HepG2 (cell line): ENCODE measurements around the gene PRCD. TPM values are rescaled to one million over a fixed set of nuclear protein-coding genes. Genes with fewer than 3 reads are reported as not detected.

Experiments used
- GATAD1 ChIP-seq: IDR thresholded peaks from 2 replicates; pipeline ENCODE4 v1.6.1; 2016; ENCODE audit warnings: missing genetic modification reagents, missing compliant biosample characterization
- JUNB ChIP-seq: sonication (generic); formaldehyde crosslinking; IDR thresholded peaks from 2 replicates; pipeline ENCODE4 v1.8.0; 2022; ENCODE audit warnings: missing genetic modification reagents, mild to moderate bottlenecking, borderline replicate concordance
- KLF6 ChIP-seq: IDR thresholded peaks from 2 replicates; pipeline ENCODE4 v1.8.0; 2016; ENCODE audit warnings: missing biosample characterization, missing genetic modification reagents
- RAD21 ChIP-seq: fragments of 450-650 bp; formaldehyde crosslinking; IDR thresholded peaks from 2 replicates; pipeline ENCODE4 v1.5.0; 2020; ENCODE audit warnings: mild to moderate bottlenecking
- SIX4 ChIP-seq: sonication (generic); formaldehyde crosslinking; IDR thresholded peaks from 2 replicates; pipeline ENCODE4 v1.4.0; 2020; ENCODE audit warnings: missing genetic modification reagents
- SKIL ChIP-seq: sonication (generic); formaldehyde crosslinking; IDR thresholded peaks from 2 replicates; pipeline ENCODE4 v1.8.0; 2022; ENCODE audit warnings: missing genetic modification reagents, mild to moderate bottlenecking, moderate library complexity, borderline replicate concordance
- TBX3 ChIP-seq: fragments of 450-650 bp; IDR thresholded peaks from 2 replicates; pipeline ENCODE4 v1.6.1; 2017; ENCODE audit warnings: antibody characterized with exemption, mild to moderate bottlenecking, inconsistent platforms, borderline replicate concordance
- TOPORS ChIP-seq: sonication (generic); formaldehyde crosslinking; IDR thresholded peaks from 2 replicates; pipeline ENCODE4 v1.8.0; 2023; ENCODE audit warnings: mild to moderate bottlenecking, missing genetic modification reagents
- ZBTB39 ChIP-seq: sonication (generic); formaldehyde crosslinking; IDR thresholded peaks from 2 replicates; pipeline ENCODE4 v1.5.0; 2020; ENCODE audit warnings: missing genetic modification reagents
- ZEB1 ChIP-seq: IDR thresholded peaks from 2 replicates; pipeline ENCODE4 v1.6.1; 2012; ENCODE audit warnings: mild to moderate bottlenecking, low read depth, inconsistent platforms; ENCODE audit not compliant: insufficient replicate concordance
- ZNF12 ChIP-seq: sonication (generic); formaldehyde crosslinking; IDR thresholded peaks from 2 replicates; pipeline ENCODE4 v1.5.0; 2020; ENCODE audit warnings: missing genetic modification reagents
- ZNF205 ChIP-seq: IDR thresholded peaks from 2 replicates; pipeline ENCODE4 v1.6.1; 2018; ENCODE audit warnings: missing biosample characterization, missing genetic modification reagents
- ZNF530 ChIP-seq: sonication (generic); formaldehyde crosslinking; IDR thresholded peaks from 2 replicates; pipeline ENCODE4 v1.5.0; 2020; ENCODE audit warnings: low read depth, mild to moderate bottlenecking, missing genetic modification reagents
- polyA plus RNA-seq, 8 experiments: library from polyadenylated mRNA; depleted of rRNA in 3 of 8; stranded (reverse) in 7 of 8; unstranded in 1 of 8; fragments of >200 nt; fragmentation: Illumina TruSeq in 4 of 8; extraction: Trizol in 4 of 8; gene quantifications; 2 replicates each; pipeline versions ENCODE4 v1.2.1 to v1.2.3, GENCODE V29; 2011 to 2016; ENCODE audit warnings: low read depth in 4 of 8, missing spikeins in 1 of 8, mixed read lengths in 1 of 8; ENCODE audit not compliant: insufficient read depth in 1 of 8
- total RNA-seq, 5 experiments: library from RNA; depleted of rRNA; stranded (reverse); fragments of >200 nt; fragmentation: Illumina TruSeq; extraction: Trizol; gene quantifications; 2 replicates each; pipeline ENCODE4 v1.2.3, GENCODE V29; 2016; ENCODE audit warnings: low read depth in 1 of 5
- TF ChIP-seq, protein P1 (sequence below): sonication (generic); formaldehyde crosslinking; IDR thresholded peaks from 2 replicates; pipeline ENCODE4 v1.4.0; 2020; ENCODE audit warnings: mild to moderate bottlenecking, missing genetic modification reagents
- TF ChIP-seq, protein P2 (sequence below): sonication (generic); formaldehyde crosslinking; IDR thresholded peaks from 2 replicates; pipeline ENCODE4 v1.4.0; 2020; ENCODE audit warnings: mild to moderate bottlenecking, missing genetic modification reagents

The PRCD gene
- total and polyA plus RNA-seq, 2 of the 13 experiments (the other 11 are each of a cell fraction or from before 2014, with no cell fraction given) = 0.51 TPM; not detected in 1

- peak; percentile 3; the same call in 1 of the 2 replicates for TF ChIP-seq ZNF12 (CRISPR knock-in tag)
- TF ChIP-seq TBX3 = no peak
- 0 out of 2 replicates have a peak, but pooled peaks have one; percentile 43 for TF ChIP-seq ZBTB39 (CRISPR knock-in tag)
- no peak for TF ChIP-seq JUNB (CRISPR knock-in tag)
- no peak for TF ChIP-seq ZEB1
- TF ChIP-seq, protein P1, sequence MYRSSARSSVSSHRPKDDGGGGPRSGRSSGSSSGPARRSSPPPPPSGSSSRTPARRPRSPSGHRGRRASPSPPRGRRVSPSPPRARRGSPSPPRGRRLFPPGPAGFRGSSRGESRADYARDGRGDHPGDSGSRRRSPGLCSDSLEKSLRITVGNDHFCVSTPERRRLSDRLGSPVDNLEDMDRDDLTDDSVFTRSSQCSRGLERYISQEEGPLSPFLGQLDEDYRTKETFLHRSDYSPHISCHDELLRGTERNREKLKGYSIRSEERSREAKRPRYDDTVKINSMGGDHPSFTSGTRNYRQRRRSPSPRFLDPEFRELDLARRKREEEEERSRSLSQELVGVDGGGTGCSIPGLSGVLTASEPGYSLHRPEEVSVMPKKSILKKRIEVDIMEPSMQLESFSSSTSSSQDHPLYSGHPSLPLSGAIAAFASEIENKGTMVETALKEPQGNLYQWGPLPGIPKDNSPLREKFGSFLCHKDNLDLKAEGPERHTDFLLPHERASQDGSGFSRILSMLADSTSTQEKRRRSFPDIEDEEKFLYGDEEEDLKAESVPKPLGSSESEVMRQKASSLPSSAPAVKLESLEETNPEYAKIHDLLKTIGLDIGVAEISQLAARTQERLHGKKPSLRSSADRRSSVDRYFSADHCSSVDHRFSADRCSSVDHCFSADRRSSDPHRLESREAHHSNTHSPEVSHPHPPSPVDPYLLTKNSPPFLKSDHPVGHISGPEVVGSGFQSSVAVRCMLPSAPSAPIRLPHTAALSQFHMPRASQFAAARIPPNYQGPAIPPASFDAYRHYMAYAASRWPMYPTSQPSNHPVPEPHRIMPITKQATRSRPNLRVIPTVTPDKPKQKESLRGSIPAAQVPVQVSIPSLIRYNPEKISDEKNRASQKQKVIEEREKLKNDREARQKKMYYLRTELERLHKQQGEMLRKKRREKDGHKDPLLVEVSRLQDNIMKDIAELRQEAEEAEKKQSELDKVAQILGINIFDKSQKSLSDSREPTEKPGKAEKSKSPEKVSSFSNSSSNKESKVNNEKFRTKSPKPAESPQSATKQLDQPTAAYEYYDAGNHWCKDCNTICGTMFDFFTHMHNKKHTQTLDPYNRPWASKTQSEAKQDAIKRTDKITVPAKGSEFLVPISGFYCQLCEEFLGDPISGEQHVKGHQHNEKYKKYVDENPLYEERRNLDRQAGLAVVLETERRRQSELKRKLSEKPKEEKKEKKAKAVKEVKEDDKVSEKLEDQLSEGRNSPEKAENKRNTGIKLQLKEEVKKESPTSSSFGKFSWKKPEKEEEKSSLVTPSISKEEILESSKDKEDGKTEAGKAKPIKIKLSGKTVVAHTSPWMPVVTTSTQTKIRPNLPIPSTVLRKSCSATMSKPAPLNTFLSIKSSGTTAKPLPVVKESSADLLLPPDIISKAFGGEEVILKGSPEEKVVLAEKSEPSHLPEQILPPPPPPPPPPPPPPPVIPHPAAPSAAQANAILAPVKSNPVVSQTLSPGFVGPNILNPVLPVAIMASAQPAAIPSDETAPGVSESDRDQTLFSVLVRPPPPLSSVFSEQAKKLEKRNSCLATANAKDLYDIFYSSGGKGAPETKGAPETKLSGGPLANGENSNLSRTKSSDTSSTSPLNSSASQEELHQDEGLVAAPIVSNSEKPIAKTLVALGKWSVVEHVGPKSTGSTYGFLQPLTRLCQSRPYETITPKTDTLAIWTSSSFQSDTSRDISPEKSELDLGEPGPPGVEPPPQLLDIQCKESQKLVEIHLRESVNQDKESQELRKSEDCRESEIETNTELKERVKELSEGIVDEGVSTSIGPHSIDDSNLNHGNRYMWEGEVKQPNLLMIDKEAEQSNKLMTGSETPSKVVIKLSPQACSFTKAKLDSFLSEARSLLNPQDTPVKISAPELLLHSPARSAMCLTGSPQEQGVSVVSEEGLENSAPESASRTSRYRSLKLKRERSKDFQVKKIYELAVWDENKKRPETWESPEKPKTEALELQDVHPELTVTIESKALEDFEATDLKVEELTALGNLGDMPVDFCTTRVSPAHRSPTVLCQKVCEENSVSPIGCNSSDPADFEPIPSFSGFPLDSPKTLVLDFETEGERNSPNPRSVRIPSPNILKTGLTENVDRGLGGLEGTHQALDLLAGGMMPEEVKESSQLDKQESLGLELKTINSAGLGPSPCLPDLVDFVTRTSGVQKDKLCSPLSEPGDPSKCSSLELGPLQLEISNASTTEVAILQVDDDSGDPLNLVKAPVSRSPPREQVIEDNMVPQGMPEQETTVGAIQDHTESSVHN (CRISPR knock-in tag) = 0 out of 2 replicates have a peak, but pooled peaks have one; percentile 37
- peak; percentile 11; the same call in 1 of the 2 replicates for TF ChIP-seq KLF6 (CRISPR knock-in tag)
- TF ChIP-seq SKIL (CRISPR knock-in tag) = peak; percentile 50
- peak; percentile 90 for TF ChIP-seq SIX4 (CRISPR knock-in tag)
- no peak for TF ChIP-seq TOPORS (CRISPR knock-in tag)
- no peak for TF ChIP-seq ZNF530 (CRISPR knock-in tag)
- peak; percentile 12; the same call in 1 of the 2 replicates for TF ChIP-seq RAD21
- TF ChIP-seq, protein P2, sequence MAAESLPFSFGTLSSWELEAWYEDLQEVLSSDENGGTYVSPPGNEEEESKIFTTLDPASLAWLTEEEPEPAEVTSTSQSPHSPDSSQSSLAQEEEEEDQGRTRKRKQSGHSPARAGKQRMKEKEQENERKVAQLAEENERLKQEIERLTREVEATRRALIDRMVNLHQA (CRISPR knock-in tag) = no peak
- peak; percentile 29; the same call in 1 of the 2 replicates for TF ChIP-seq ZNF205 (CRISPR knock-in tag)
- TF ChIP-seq GATAD1 (CRISPR knock-in tag) = no peak; the same call in 1 of the 2 replicates
These were observed 15.0 kb upstream of the PRCD start (continued) for GRCh38 chr17:76524598-76525512.
